ENCODE results near the gene NHERF1.

Gene NHERF1

GRCh38 chr17:74812109-74813009 lies 63.9 kb downstream of the NHERF1 start:
- H3K9me3 ChIP-seq (ENCODE audit: insufficient read depth, low read length) = no peaks in the 10 kb centered on the region
- H3K36me3 ChIP-seq (ENCODE audit: insufficient read depth, insufficient read length, low read length) = peaks cover 42% of the 10 kb centered on the region
- DNase-seq (ENCODE audit: low read depth, low spot score) = no peak
- H3K4me3 ChIP-seq (ENCODE audit: insufficient read length, low read depth) = no peak overlapping the region
- H3K9ac ChIP-seq (ENCODE audit: insufficient read length, low read depth) = no peak overlapping the region
- peaks cover 2% of the 10 kb centered on the region for H3K4me1 ChIP-seq (ENCODE audit: insufficient read depth, insufficient read length)
- no peaks in the 10 kb centered on the region for H3K27me3 ChIP-seq (ENCODE audit: insufficient read depth, insufficient read length)
- no peak for TF ChIP-seq SUZ12 (IDR thresholded peaks at IDR 0.05; ENCODE audit: extremely low read depth, insufficient read depth, insufficient read length)

- Histone ChIP-seq H3K4me1 (ENCODE audit: insufficient read depth, insufficient read length) (peaks cover 2% of the 10 kb centered on the region), H3K36me3 (ENCODE audit: insufficient read depth, insufficient read length, low read length) (peaks cover 38% of the 10 kb centered on the region), H3K4me3 (ENCODE audit: insufficient read length, low read depth) (no peak overlapping the region), H3K9ac (ENCODE audit: insufficient read length, low read depth) (no peak overlapping the region), H3K27me3 (ENCODE audit: insufficient read depth, insufficient read length) (no peaks in the 10 kb centered on the region), H3K9me3 (ENCODE audit: insufficient read depth, low read length) (no peaks in the 10 kb centered on the region)
- no peak for TF ChIP-seq ZNF274 (IDR thresholded peaks at IDR 0.05; ENCODE audit: low read depth, low read length)
- DNase-seq (ENCODE audit: low read depth, low spot score) = no peak
These were observed 66.0 kb downstream of the NHERF1 start for GRCh38 chr17:74814453-74814852.

- H3K4me3 ChIP-seq (ENCODE audit: insufficient read length, low read depth) = no peak overlapping the region
- DNase-seq (ENCODE audit: low read depth, low spot score) = no peak
- TF ChIP-seq ZNF274 (IDR thresholded peaks at IDR 0.05; ENCODE audit: low read depth, low read length) (no peak), SUZ12 (IDR thresholded peaks at IDR 0.05; ENCODE audit: extremely low read depth, insufficient read depth, insufficient read length) (no peak), YY1 (IDR thresholded peaks at IDR 0.05; ENCODE audit: insufficient read depth, insufficient read length) (no peak)
- no peaks in the 10 kb centered on the region for H3K27me3 ChIP-seq (ENCODE audit: insufficient read depth, insufficient read length)
- H3K9ac ChIP-seq (ENCODE audit: insufficient read length, low read depth) = no peak overlapping the region
- H3K4me1 ChIP-seq (ENCODE audit: insufficient read depth, insufficient read length) = peaks cover 3% of the 10 kb centered on the region
- no peaks in the 10 kb centered on the region for H3K9me3 ChIP-seq (ENCODE audit: insufficient read depth, low read length)
- H3K36me3 ChIP-seq (ENCODE audit: insufficient read depth, insufficient read length, low read length) = peaks cover 41% of the 10 kb centered on the region
These were observed 66.6 kb downstream of the NHERF1 start for GRCh38 chr17:74815067-74815466.

GRCh38 chr17:74815550-74816370 lies 67.3 kb downstream of the NHERF1 start:
- H3K4me3 ChIP-seq (ENCODE audit: insufficient read length, low read depth) = no peak overlapping the region
- peak; percentile 15 for DNase-seq (ENCODE audit: low read depth, low spot score)
- H3K4me1 ChIP-seq (ENCODE audit: insufficient read depth, insufficient read length) = peaks cover 6% of the 10 kb centered on the region
- no peaks in the 10 kb centered on the region for H3K9me3 ChIP-seq (ENCODE audit: insufficient read depth, low read length)
- peaks cover 43% of the 10 kb centered on the region for H3K36me3 ChIP-seq (ENCODE audit: insufficient read depth, insufficient read length, low read length)
- no peak for TF ChIP-seq SUZ12 (IDR thresholded peaks at IDR 0.05; ENCODE audit: extremely low read depth, insufficient read depth, insufficient read length)
- no peak for TF ChIP-seq ZNF274 (IDR thresholded peaks at IDR 0.05; ENCODE audit: low read depth, low read length)
- no peak for TF ChIP-seq YY1 (IDR thresholded peaks at IDR 0.05; ENCODE audit: insufficient read depth, insufficient read length)
- no peaks in the 10 kb centered on the region for H3K27me3 ChIP-seq (ENCODE audit: insufficient read depth, insufficient read length)
- peak overlapping the region; percentile 17 for H3K9ac ChIP-seq (ENCODE audit: insufficient read length, low read depth)

- Histone ChIP-seq H3K9ac (ENCODE audit: insufficient read length, low read depth) (no peak overlapping the region), H3K4me3 (ENCODE audit: insufficient read length, low read depth) (no peak overlapping the region), H3K9me3 (ENCODE audit: insufficient read depth, low read length) (no peaks in the 10 kb centered on the region), H3K4me1 (ENCODE audit: insufficient read depth, insufficient read length) (peaks cover 6% of the 10 kb centered on the region), H3K36me3 (ENCODE audit: insufficient read depth, insufficient read length, low read length) (peaks cover 52% of the 10 kb centered on the region), H3K27me3 (ENCODE audit: insufficient read depth, insufficient read length) (no peaks in the 10 kb centered on the region)
- no peak for DNase-seq (ENCODE audit: low read depth, low spot score)
- TF ChIP-seq YY1 (IDR thresholded peaks at IDR 0.05; ENCODE audit: insufficient read depth, insufficient read length) = no peak
- TF ChIP-seq ZNF274 (IDR thresholded peaks at IDR 0.05; ENCODE audit: low read depth, low read length) = no peak
- TF ChIP-seq SUZ12 (IDR thresholded peaks at IDR 0.05; ENCODE audit: extremely low read depth, insufficient read depth, insufficient read length) = no peak
These were observed 68.6 kb downstream of the NHERF1 start for GRCh38 chr17:74816905-74817620.

- TF ChIP-seq SUZ12 (IDR thresholded peaks at IDR 0.05; ENCODE audit: extremely low read depth, insufficient read depth, insufficient read length) (no peak), YY1 (IDR thresholded peaks at IDR 0.05; ENCODE audit: insufficient read depth, insufficient read length) (no peak), ZNF274 (IDR thresholded peaks at IDR 0.05; ENCODE audit: low read depth, low read length) (no peak)
- Histone ChIP-seq H3K36me3 (ENCODE audit: insufficient read depth, insufficient read length, low read length) (peaks cover 51% of the 10 kb centered on the region), H3K9ac (ENCODE audit: insufficient read length, low read depth) (no peak overlapping the region), H3K9me3 (ENCODE audit: insufficient read depth, low read length) (no peaks in the 10 kb centered on the region), H3K4me1 (ENCODE audit: insufficient read depth, insufficient read length) (peaks cover 4% of the 10 kb centered on the region), H3K4me3 (ENCODE audit: insufficient read length, low read depth) (no peak overlapping the region), H3K27me3 (ENCODE audit: insufficient read depth, insufficient read length) (no peaks in the 10 kb centered on the region)
- DNase-seq (ENCODE audit: low read depth, low spot score) = no peak
These were observed 70.0 kb downstream of the NHERF1 start for GRCh38 chr17:74818291-74818938.
